ENCODE results near the gene ODC1.

DNA sequence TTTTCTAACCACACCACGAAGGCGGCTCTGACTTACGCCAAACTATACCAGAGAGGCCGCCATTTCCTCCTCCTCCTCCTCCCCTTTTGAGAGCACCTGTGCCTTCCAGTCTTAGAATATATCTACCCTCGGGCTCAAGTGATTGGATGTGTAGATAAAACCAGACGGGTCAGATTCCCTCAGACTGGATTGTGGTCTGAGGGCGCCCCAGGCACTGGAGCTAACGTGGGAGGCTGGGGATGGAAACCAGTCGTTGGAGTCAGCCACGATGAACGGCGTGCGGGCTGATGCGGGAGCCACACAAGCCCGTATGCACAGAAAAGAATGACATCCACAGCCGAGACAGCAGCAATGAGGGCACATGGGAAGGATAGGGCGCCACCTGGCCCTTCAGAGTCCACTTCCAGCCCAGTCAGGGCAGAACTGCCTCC, 12.3 kb upstream of the ODC1 start:
- TF ChIP-seq, protein P1, sequence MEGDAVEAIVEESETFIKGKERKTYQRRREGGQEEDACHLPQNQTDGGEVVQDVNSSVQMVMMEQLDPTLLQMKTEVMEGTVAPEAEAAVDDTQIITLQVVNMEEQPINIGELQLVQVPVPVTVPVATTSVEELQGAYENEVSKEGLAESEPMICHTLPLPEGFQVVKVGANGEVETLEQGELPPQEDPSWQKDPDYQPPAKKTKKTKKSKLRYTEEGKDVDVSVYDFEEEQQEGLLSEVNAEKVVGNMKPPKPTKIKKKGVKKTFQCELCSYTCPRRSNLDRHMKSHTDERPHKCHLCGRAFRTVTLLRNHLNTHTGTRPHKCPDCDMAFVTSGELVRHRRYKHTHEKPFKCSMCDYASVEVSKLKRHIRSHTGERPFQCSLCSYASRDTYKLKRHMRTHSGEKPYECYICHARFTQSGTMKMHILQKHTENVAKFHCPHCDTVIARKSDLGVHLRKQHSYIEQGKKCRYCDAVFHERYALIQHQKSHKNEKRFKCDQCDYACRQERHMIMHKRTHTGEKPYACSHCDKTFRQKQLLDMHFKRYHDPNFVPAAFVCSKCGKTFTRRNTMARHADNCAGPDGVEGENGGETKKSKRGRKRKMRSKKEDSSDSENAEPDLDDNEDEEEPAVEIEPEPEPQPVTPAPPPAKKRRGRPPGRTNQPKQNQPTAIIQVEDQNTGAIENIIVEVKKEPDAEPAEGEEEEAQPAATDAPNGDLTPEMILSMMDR (IDR thresholded peaks at IDR 0.05; ENCODE audit: insufficient read depth, low read depth, low read length): no peak
- no peak for TF ChIP-seq EZH2 (IDR thresholded peaks at IDR 0.05; ENCODE audit: insufficient read depth, low read length)

Measured in astrocyte (in vitro differentiated cells and primary cell).